ACHN (cell line): ENCODE data around the gene STPG3.
"Not testable (repeated sequence)": the region's sequence is repeated elsewhere in the genome, so short reads cannot be mapped to it uniquely, and the experiment has no call there.

Source experiments
- DNase-seq: peaks from one replicate; pipeline ENCODE4 v3.0.0-alpha.2; 2015
- in situ Hi-C: cut with HindIII; loops from 2 replicates; pipeline ENCODE4 v1.10.0; 2017; ENCODE audit warnings: low sequenced_read_pairs, low pct_ligation_motif_present, low pct_unique_long_range_greater_than_20kb

The STPG3 gene

GRCh38 chr9:137254624-137255447, 3.8 kb downstream of the STPG3 start, which contains the start of gene NELFB:
Gene NELFB, plus strand, starts transcription at chr9:137255327.
- peak; percentile 85 for DNase-seq
- in situ Hi-C loops = no loop called here

GRCh38 chr9:137255448-137256114, 4.5 kb downstream of the STPG3 start:
- DNase-seq = no peak
- in situ Hi-C loops = no loop called here

GRCh38 chr9:137256362-137256761, 5.3 kb downstream of the STPG3 start:
- in situ Hi-C loops = no loop called here
- no peak for DNase-seq

- no peak for DNase-seq
- in situ Hi-C loops = no loop called here
Measured at GRCh38 chr9:137256856-137257255, 5.8 kb downstream of the STPG3 start.

GRCh38 chr9:137262173-137262908, 11.3 kb downstream of the STPG3 start:
- in situ Hi-C loops, DNase-seq: not testable (repeated sequence)

- in situ Hi-C loops = no loop called here
- DNase-seq = no peak
Measured at GRCh38 chr9:137262909-137263285, 11.8 kb downstream of the STPG3 start.

- no peak for DNase-seq
- in situ Hi-C loops = no loop called here
Measured at GRCh38 chr9:137263506-137263905, 12.4 kb downstream of the STPG3 start.

GRCh38 chr9:137264067-137264466, 13.0 kb downstream of the STPG3 start:
- in situ Hi-C loops = no loop called here
- DNase-seq = no peak

GRCh38 chr9:137265496-137266161, 14.5 kb downstream of the STPG3 start:
- in situ Hi-C loops = no loop called here
- DNase-seq = no peak

- in situ Hi-C loops = no loop called here
- DNase-seq = no peak
Measured at GRCh38 chr9:137266162-137266527, 15.1 kb downstream of the STPG3 start.

- in situ Hi-C loops = no loop called here
- no peak for DNase-seq
Measured at GRCh38 chr9:137266585-137267453, 15.7 kb downstream of the STPG3 start.

- no peak for DNase-seq
Measured at GRCh38 chr9:137267933-137268355, 16.9 kb downstream of the STPG3 start.

GRCh38 chr9:137268538-137269201, 17.6 kb downstream of the STPG3 start:
- in situ Hi-C loops = no loop called here
- DNase-seq = no peak

More at GRCh38 chr9:137267933-137268355, 16.9 kb downstream of the STPG3 start:
- in situ Hi-C loops = no loop called here

- no peak for DNase-seq
- in situ Hi-C loops = no loop called here
Measured at GRCh38 chr9:137269231-137269772, 18.2 kb downstream of the STPG3 start.

GRCh38 chr9:137270929-137271695, 20.0 kb downstream of the STPG3 start:
- in situ Hi-C loops = no loop called here
- no peak for DNase-seq

- DNase-seq = no peak
- in situ Hi-C loops = no loop called here
Measured at GRCh38 chr9:137271696-137272076, 20.6 kb downstream of the STPG3 start.
